ENCODE measurements around the gene MDP1. TPM values are rescaled to one million over a fixed set of nuclear protein-coding genes. Genes with fewer than 3 reads are reported as not detected.
A peak's percentile ranks its signal among the peaks of the same experiment; 100 is the strongest.
"Not testable (repeated sequence)": the region's sequence is repeated elsewhere in the genome, so short reads cannot be mapped to it uniquely, and the experiment has no call there.

MDP1 gene
- total and polyA plus RNA-seq, 8 donors = 9.3 to 26.9 (median 16.1) TPM; not detected in 1

- H3K27me3 ChIP-seq = no peaks in the 10 kb centered on the region
- no peak for DNase-seq
- WGBS, 5 donors = 55 to 62% (median 59%) methylated on average over 3 of the region's 3 CpGs
- no peak overlapping the region for H3K4me3 ChIP-seq
- peaks cover 0 to 18% (median 13%) of the 10 kb centered on the region in 4 donors for H3K36me3 ChIP-seq
- intact Hi-C loops (cut with DNase I; ENCODE audit: low total_unique reads) = no loop called here
- no peaks in the 10 kb centered on the region for H3K9me3 ChIP-seq
- H3K27ac ChIP-seq = no peak overlapping the region
- peaks cover 4 to 18% (median 15%) of the 10 kb centered on the region in 4 donors for H3K4me1 ChIP-seq
- TF ChIP-seq POLR2A (IDR thresholded peaks at IDR 0.05) (no peak), POLR2AphosphoS5 (IDR thresholded peaks at IDR 0.05) (no peak), EP300 (IDR thresholded peaks at IDR 0.05) (no peak), CTCF (IDR thresholded peaks at IDR 0.05) (no peak)
Measured at GRCh38 chr14:24219521-24219920, 3.7 kb upstream of the MDP1 start.

DNA sequence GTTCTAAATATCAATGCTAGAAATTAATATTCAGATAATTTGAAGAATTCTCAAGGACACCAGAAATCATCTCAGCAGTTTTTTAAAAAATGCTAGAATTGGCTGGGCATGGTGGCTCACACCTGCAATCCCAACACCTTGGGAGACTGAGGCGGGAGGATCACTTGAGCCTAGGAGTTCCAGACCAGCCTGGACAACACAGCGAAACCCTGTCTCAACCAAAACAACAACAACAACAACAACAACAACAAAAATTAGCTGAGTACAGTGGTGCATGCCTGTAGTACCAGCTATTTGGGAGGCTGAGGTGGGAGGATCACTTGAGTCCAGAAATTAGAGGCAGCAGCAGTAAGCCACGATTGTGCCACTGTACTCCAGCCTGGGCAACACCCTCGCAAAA, 3.2 kb upstream of the MDP1 start:
- no peak overlapping the region for H3K27ac ChIP-seq
- no peak for DNase-seq
- no peaks in the 10 kb centered on the region for H3K9me3 ChIP-seq
- 86 to 94% (median 90%) methylated on average over 4 of the region's 4 CpGs for WGBS, 5 donors
- H3K36me3 ChIP-seq = peaks cover 0 to 18% (median 13%) of the 10 kb centered on the region in 4 donors
- TF ChIP-seq EP300 (IDR thresholded peaks at IDR 0.05) (no peak), POLR2A (IDR thresholded peaks at IDR 0.05) (no peak), CTCF (IDR thresholded peaks at IDR 0.05) (no peak), POLR2AphosphoS5 (IDR thresholded peaks at IDR 0.05) (no peak)
- no peak overlapping the region for H3K4me3 ChIP-seq
- H3K4me1 ChIP-seq = peaks cover 4 to 21% (median 19%) of the 10 kb centered on the region in 4 donors
- H3K27me3 ChIP-seq = no peaks in the 10 kb centered on the region
- intact Hi-C loops (cut with DNase I; ENCODE audit: low total_unique reads) = no loop called here

DNA sequence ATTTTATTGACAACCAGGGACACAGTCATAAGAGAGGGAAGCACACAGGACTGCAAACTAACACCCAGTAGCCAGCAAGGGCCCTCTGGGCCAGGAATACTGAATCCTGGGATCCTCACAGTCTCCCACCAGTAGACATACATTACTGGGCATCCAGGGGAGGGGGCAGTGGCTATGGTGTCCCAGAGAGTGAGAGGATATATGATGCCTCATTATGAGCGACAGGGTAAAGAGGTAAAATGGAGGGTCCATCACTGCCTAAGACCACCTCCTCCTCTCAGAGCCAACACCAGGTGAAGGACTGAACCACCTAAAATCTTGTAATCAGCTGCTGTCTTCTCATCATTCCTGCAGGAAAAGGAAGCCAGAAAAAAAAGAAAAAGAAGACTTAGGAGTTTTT, 1.0 kb upstream of the MDP1 start:
- peaks cover 0 to 18% (median 13%) of the 10 kb centered on the region in 4 donors for H3K36me3 ChIP-seq
- H3K27me3 ChIP-seq; H3K9me3 ChIP-seq; intact Hi-C loops (cut with DNase I; ENCODE audit: low total_unique reads); H3K4me3 ChIP-seq; H3K27ac ChIP-seq; DNase-seq: not testable (repeated sequence)
- H3K4me1 ChIP-seq = peaks cover 9 to 38% (median 35%) of the 10 kb centered on the region in 4 donors
- 85 to 100% (median 91%) methylated on average over 1 of the region's 1 CpG for WGBS, 5 donors

GRCh38 chr14:24216345-24216699, 456 bp upstream of the MDP1 start:
- H3K4me3 ChIP-seq = peak overlapping the region in 3 of 4 donors; percentile 64 to 85 (median 70)

More at GRCh38 chr14:24216345-24216699, 456 bp upstream of the MDP1 start:
- Histone ChIP-seq H3K36me3 (peaks cover 2 to 21% (median 15%) of the 10 kb centered on the region in 4 donors), H3K9me3 (no peaks in the 10 kb centered on the region), H3K27ac (peak overlapping the region; percentile 92 to 98 (median 94)), H3K27me3 (no peaks in the 10 kb centered on the region), H3K4me1 (peaks cover 9 to 43% (median 38%) of the 10 kb centered on the region in 4 donors)
- 82 to 95% (median 85%) methylated on average over 2 of the region's 2 CpGs for whole genome bisulfite sequencing, 5 donors
- no peak for DNase-seq
- TF ChIP-seq POLR2AphosphoS5 (IDR thresholded peaks at IDR 0.05) (no peak), EP300 (IDR thresholded peaks at IDR 0.05) (no peak), CTCF (IDR thresholded peaks at IDR 0.05) (no peak), POLR2A (IDR thresholded peaks at IDR 0.05) (no peak)
- intact Hi-C loops (cut with DNase I; ENCODE audit: low total_unique reads) = no loop called here
